ENCODE results near the gene ANKH.
A peak's percentile ranks its signal among the peaks of the same experiment; 100 is the strongest.
"Not testable (repeated sequence)": the region's sequence is repeated elsewhere in the genome, so short reads cannot be mapped to it uniquely, and the experiment has no call there.

Gene ANKH

GRCh38 chr5:14871214-14872069, at the start of gene ANKH:
Gene ANKH (minus strand): TSS chr5:14871778. CDS start chr5:14871447, 331 bp downstream.
- Histone ChIP-seq H3K4me2 (ENCODE audit: low read length) (peak within 1 kb of the TSS; percentile 84), H3K27me3 (ENCODE audit: control insufficient read depth, low read length) (peaks cover 9% of the 10 kb centered on the region; the same call in 1 of the 2 replicates), H3K27ac (ENCODE audit: low read depth, low read length) (peak within 1 kb of the TSS; percentile 49), H3K36me3 (ENCODE audit: control insufficient read depth, low read length) (peaks cover 10% of the 10 kb centered on the region), H3K4me1 (ENCODE audit: control insufficient read depth, low read length) (peaks cover 22% of the 10 kb centered on the region), H3K4me3 (ENCODE audit: low read length) (peak within 1 kb of the TSS; percentile 88), H3K9me2 (replicated peaks; ENCODE audit: control insufficient read depth, low read length) (no peaks in the 10 kb centered on the region), H3K9me3 (ENCODE audit: control insufficient read depth, insufficient read depth, low read length) (no peaks in the 10 kb centered on the region), H4K20me1 (ENCODE audit: control insufficient read depth, insufficient read depth, low read depth, low read length) (peaks cover 11% of the 10 kb centered on the region), H3F3A (ENCODE audit: control insufficient read depth, insufficient read depth) (no peaks in the 10 kb centered on the region; the same call in 1 of the 2 replicates), H3K79me2 (ENCODE audit: control insufficient read depth, low read length) (peaks cover 49% of the 10 kb centered on the region)
- TF ChIP-seq CTCF (IDR thresholded peaks at IDR 0.05; ENCODE audit: low read depth, low read length, poor library complexity, severe bottlenecking) (no peak), EZH2phosphoT487 (IDR thresholded peaks at IDR 0.05; ENCODE audit: borderline replicate concordance, low read length) (no peak)

GRCh38 chr5:14920121-14920520, 48.5 kb upstream of the ANKH start:
- Histone ChIP-seq H3K36me3 (ENCODE audit: control insufficient read depth, low read length) (no peaks in the 10 kb centered on the region), H3K79me2 (ENCODE audit: control insufficient read depth, low read length) (no peaks in the 10 kb centered on the region), H3K9me2 (replicated peaks; ENCODE audit: control insufficient read depth, low read length) (no peaks in the 10 kb centered on the region), H3K27me3 (ENCODE audit: control insufficient read depth, low read length) (peaks cover 11% of the 10 kb centered on the region), H3K9me3 (ENCODE audit: control insufficient read depth, insufficient read depth, low read length) (no peaks in the 10 kb centered on the region), H3F3A (ENCODE audit: control insufficient read depth, insufficient read depth) (no peaks in the 10 kb centered on the region), H4K20me1 (ENCODE audit: control insufficient read depth, insufficient read depth, low read depth, low read length) (no peaks in the 10 kb centered on the region), H3K4me2 (ENCODE audit: low read length) (no peak overlapping the region), H3K4me3 (ENCODE audit: low read length) (no peak overlapping the region), H3K4me1 (ENCODE audit: control insufficient read depth, low read length) (no peaks in the 10 kb centered on the region), H3K27ac (ENCODE audit: low read depth, low read length) (no peak overlapping the region)
- TF ChIP-seq CTCF (IDR thresholded peaks at IDR 0.05; ENCODE audit: low read depth, low read length, poor library complexity, severe bottlenecking) (no peak), EZH2phosphoT487 (IDR thresholded peaks at IDR 0.05; ENCODE audit: borderline replicate concordance, low read length) (no peak)

GRCh38 chr5:14919106-14919505, 47.5 kb upstream of the ANKH start:
- H3K4me2 ChIP-seq (ENCODE audit: low read length); H3K9me2 ChIP-seq (replicated peaks; ENCODE audit: control insufficient read depth, low read length); H3K27me3 ChIP-seq (ENCODE audit: control insufficient read depth, low read length); H3K4me1 ChIP-seq (ENCODE audit: control insufficient read depth, low read length); H3F3A ChIP-seq (ENCODE audit: control insufficient read depth, insufficient read depth); H3K9me3 ChIP-seq (ENCODE audit: control insufficient read depth, insufficient read depth, low read length); H3K27ac ChIP-seq (ENCODE audit: low read depth, low read length); H3K36me3 ChIP-seq (ENCODE audit: control insufficient read depth, low read length); H4K20me1 ChIP-seq (ENCODE audit: control insufficient read depth, insufficient read depth, low read depth, low read length); H3K79me2 ChIP-seq (ENCODE audit: control insufficient read depth, low read length); H3K4me3 ChIP-seq (ENCODE audit: low read length): not testable (repeated sequence)

GRCh38 chr5:14917719-14918118, 46.1 kb upstream of the ANKH start:
- Histone ChIP-seq H3K36me3 (ENCODE audit: control insufficient read depth, low read length) (no peaks in the 10 kb centered on the region), H3K4me1 (ENCODE audit: control insufficient read depth, low read length) (no peaks in the 10 kb centered on the region), H3K79me2 (ENCODE audit: control insufficient read depth, low read length) (no peaks in the 10 kb centered on the region), H3K27ac (ENCODE audit: low read depth, low read length) (no peak overlapping the region), H3K9me3 (ENCODE audit: control insufficient read depth, insufficient read depth, low read length) (no peaks in the 10 kb centered on the region), H3K9me2 (replicated peaks; ENCODE audit: control insufficient read depth, low read length) (no peaks in the 10 kb centered on the region), H3F3A (ENCODE audit: control insufficient read depth, insufficient read depth) (no peaks in the 10 kb centered on the region), H3K4me3 (ENCODE audit: low read length) (no peak overlapping the region), H3K4me2 (ENCODE audit: low read length) (no peak overlapping the region), H3K27me3 (ENCODE audit: control insufficient read depth, low read length) (no peaks in the 10 kb centered on the region; the same call in 1 of the 2 replicates), H4K20me1 (ENCODE audit: control insufficient read depth, insufficient read depth, low read depth, low read length) (no peaks in the 10 kb centered on the region)
- TF ChIP-seq CTCF (IDR thresholded peaks at IDR 0.05; ENCODE audit: low read depth, low read length, poor library complexity, severe bottlenecking) (no peak), EZH2phosphoT487 (IDR thresholded peaks at IDR 0.05; ENCODE audit: borderline replicate concordance, low read length) (no peak)

All from DOHH2 (cell line).